HepG2 (cell line): ENCODE measurements around the gene NPPC. TPM values are rescaled to one million over a fixed set of nuclear protein-coding genes. Genes with fewer than 3 reads are reported as not detected.

ENCODE experiments used
- AKAP8 ChIP-seq: sonication (generic); formaldehyde crosslinking; IDR thresholded peaks from 2 replicates; pipeline ENCODE4 v1.5.1; 2020; ENCODE audit warnings: mild to moderate bottlenecking, missing genetic modification reagents
- ASH2L ChIP-seq: fragments of 300-600, 200-600 bp; sonication (generic); IDR thresholded peaks from 2 replicates; pipeline ENCODE4 v1.7.0; 2017; ENCODE audit warnings: low read depth, mild to moderate bottlenecking, moderate library complexity, mixed read lengths, low read length; ENCODE audit not compliant: insufficient read length
- CEBPB ChIP-seq: IDR thresholded peaks from 2 replicates; pipeline ENCODE4 v1.6.1; 2011; ENCODE audit warnings: low read depth, low read length, improper control_type of control experiment, borderline replicate concordance
- DPF2 ChIP-seq: sonication (generic); formaldehyde crosslinking; IDR thresholded peaks from 2 replicates; pipeline ENCODE4 v1.4.0; 2020; ENCODE audit warnings: mild to moderate bottlenecking, low read depth, missing genetic modification reagents, borderline replicate concordance
- HNRNPH1 ChIP-seq: fragments of 200-400 bp; formaldehyde crosslinking; optimal IDR thresholded peaks from 2 replicates; pipeline ENCODE3; 2017; ENCODE audit warnings: mild to moderate bottlenecking, low read depth, low read length
- KDM4B ChIP-seq: sonication (generic); formaldehyde crosslinking; IDR thresholded peaks from 2 replicates; pipeline ENCODE4 v1.4.0; 2020; ENCODE audit warnings: missing genetic modification reagents
- RCOR2 ChIP-seq: IDR thresholded peaks from 2 replicates; pipeline ENCODE4 v1.6.1; 2016; ENCODE audit warnings: missing biosample characterization, missing genetic modification reagents
- SIX4 ChIP-seq: sonication (generic); formaldehyde crosslinking; IDR thresholded peaks from 2 replicates; pipeline ENCODE4 v1.4.0; 2020; ENCODE audit warnings: missing genetic modification reagents
- ZBTB8A ChIP-seq: sonication (generic); formaldehyde crosslinking; IDR thresholded peaks from 2 replicates; pipeline ENCODE4 v1.4.0; 2020; ENCODE audit warnings: mild to moderate bottlenecking, low read depth, missing genetic modification reagents, borderline replicate concordance
- ZNF121 ChIP-seq: sonication (generic); formaldehyde crosslinking; IDR thresholded peaks from 2 replicates; pipeline ENCODE4 v1.5.0; 2020; ENCODE audit warnings: mild to moderate bottlenecking, missing genetic modification reagents
- ZNF256 ChIP-seq: sonication (generic); formaldehyde crosslinking; conservative IDR thresholded peaks from 2 replicates; pipeline ENCODE4 v1.4.0; 2020; ENCODE audit warnings: missing genetic modification reagents
- ZNF263 ChIP-seq: sonication (generic); formaldehyde crosslinking; IDR thresholded peaks from 2 replicates; pipeline ENCODE4 v1.4.0; 2020; ENCODE audit warnings: missing genetic modification reagents
- ZNF616 ChIP-seq: sonication (generic); formaldehyde crosslinking; IDR thresholded peaks from 2 replicates; pipeline ENCODE4 v1.5.0; 2020; ENCODE audit warnings: low read depth, mild to moderate bottlenecking, missing genetic modification reagents
- ZNF672 ChIP-seq: sonication (generic); formaldehyde crosslinking; IDR thresholded peaks from 2 replicates; pipeline ENCODE4 v1.8.1; 2022; ENCODE audit warnings: missing genetic modification reagents
- ZNF780A ChIP-seq: sonication (generic); formaldehyde crosslinking; IDR thresholded peaks from 2 replicates; pipeline ENCODE4 v1.8.0; 2022; ENCODE audit warnings: mild to moderate bottlenecking, missing genetic modification reagents, moderate library complexity
- ZNF790 ChIP-seq: sonication (generic); formaldehyde crosslinking; IDR thresholded peaks from 2 replicates; pipeline ENCODE4 v1.8.0; 2022; ENCODE audit warnings: missing genetic modification reagents, mild to moderate bottlenecking, borderline replicate concordance
- ZSCAN20 ChIP-seq: sonication (generic); formaldehyde crosslinking; IDR thresholded peaks from 2 replicates; pipeline ENCODE4 v1.4.0; 2020; ENCODE audit warnings: missing genetic modification reagents, mild to moderate bottlenecking, borderline replicate concordance
- polyA plus RNA-seq, 8 experiments: library from polyadenylated mRNA; depleted of rRNA in 3 of 8; stranded (reverse) in 7 of 8; unstranded in 1 of 8; fragments of >200 nt; fragmentation: Illumina TruSeq in 4 of 8; extraction: Trizol in 4 of 8; gene quantifications; 2 replicates each; pipeline versions ENCODE4 v1.2.1 to v1.2.3, GENCODE V29; 2011 to 2016; ENCODE audit warnings: low read depth in 4 of 8, missing spikeins in 1 of 8, mixed read lengths in 1 of 8; ENCODE audit not compliant: insufficient read depth in 1 of 8
- total RNA-seq, 5 experiments: library from RNA; depleted of rRNA; stranded (reverse); fragments of >200 nt; fragmentation: Illumina TruSeq; extraction: Trizol; gene quantifications; 2 replicates each; pipeline ENCODE4 v1.2.3, GENCODE V29; 2016; ENCODE audit warnings: low read depth in 1 of 5
- TF ChIP-seq, protein P1 (sequence below): sonication (generic); formaldehyde crosslinking; IDR thresholded peaks from 2 replicates; pipeline ENCODE4 v1.4.0; 2020; ENCODE audit warnings: mild to moderate bottlenecking, missing genetic modification reagents, borderline replicate concordance
- TF ChIP-seq, protein P2 (sequence below): sonication (generic); formaldehyde crosslinking; IDR thresholded peaks from 2 replicates; pipeline ENCODE4 v1.5.1; 2020; ENCODE audit warnings: missing genetic modification reagents, mild to moderate bottlenecking, borderline replicate concordance
- TF ChIP-seq, protein P3 (sequence below): sonication (generic); formaldehyde crosslinking; IDR thresholded peaks from 2 replicates; pipeline ENCODE4 v1.5.0; 2020; ENCODE audit warnings: missing genetic modification reagents
- TF ChIP-seq, protein P4 (sequence below): sonication (generic); formaldehyde crosslinking; IDR thresholded peaks from 2 replicates; pipeline ENCODE4 v1.8.1; 2023; ENCODE audit warnings: mild to moderate bottlenecking, missing genetic modification reagents, borderline replicate concordance
- TF ChIP-seq, protein P5 (sequence below): sonication (generic); formaldehyde crosslinking; IDR thresholded peaks from 2 replicates; pipeline ENCODE4 v1.4.0; 2020; ENCODE audit warnings: missing genetic modification reagents, mild to moderate bottlenecking, borderline replicate concordance
- TF ChIP-seq, protein P6 (sequence below): sonication (generic); formaldehyde crosslinking; conservative IDR thresholded peaks from 2 replicates; pipeline ENCODE4 v1.4.0; 2020; ENCODE audit warnings: missing genetic modification reagents

Gene NPPC
- total and polyA plus RNA-seq, 2 of the 13 experiments (the other 11 are each of a cell fraction or from before 2014, with no cell fraction given), result 0.11 TPM; not detected in 1

DNA sequence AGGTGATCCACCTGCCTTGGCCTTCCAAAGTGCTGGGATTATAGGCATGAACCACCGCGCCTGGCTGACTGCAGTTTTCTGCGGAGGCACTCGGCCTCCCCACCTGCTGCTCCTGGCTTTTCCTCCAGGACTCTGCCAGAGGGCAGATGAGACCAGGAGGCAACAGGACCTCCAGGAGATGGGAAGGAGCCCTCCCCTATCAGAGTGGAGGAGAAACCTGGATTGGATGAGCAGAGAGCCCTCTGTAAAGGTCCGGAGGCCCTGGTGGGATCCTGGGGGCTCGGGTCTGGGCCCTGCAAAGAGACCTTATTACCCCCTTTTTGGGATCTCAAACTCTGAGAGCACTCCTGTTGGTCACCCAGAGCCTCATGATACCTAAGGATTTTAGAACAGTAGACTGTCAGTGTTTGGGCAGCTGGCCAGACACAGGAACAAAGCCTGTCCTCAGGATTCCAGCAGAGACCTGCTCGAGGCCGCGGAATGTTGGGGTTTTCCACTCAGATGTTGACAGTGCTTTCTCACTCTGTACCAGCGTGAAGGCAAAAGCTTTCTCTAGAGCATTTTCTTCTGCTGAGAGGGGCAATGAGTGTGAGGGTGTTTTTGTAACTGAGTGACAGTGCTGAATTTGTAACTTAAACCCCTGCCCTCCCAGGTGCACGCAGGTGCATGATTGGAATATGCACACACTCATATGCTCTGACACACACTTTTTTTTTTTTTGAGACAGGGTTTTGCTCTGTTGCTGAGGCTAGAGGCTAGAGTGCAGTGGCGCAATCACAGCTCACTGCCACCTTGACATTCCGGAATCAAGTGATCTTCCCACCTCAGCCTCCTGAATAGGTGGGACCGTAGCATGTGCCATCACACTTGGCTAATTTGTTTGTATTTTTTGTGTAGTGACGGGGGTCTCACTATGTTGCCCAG lies 48.4 kb downstream of the NPPC start (continued):
- TF ChIP-seq ZNF256 (CRISPR knock-in tag) (no peak), CEBPB (peak; percentile 77; the same call in 1 of the 2 replicates), ZNF263 (CRISPR knock-in tag) (0 out of 2 replicates have a peak, but pooled peaks have one; percentile 29), RCOR2 (no peak), ZNF780A (CRISPR knock-in tag) (no peak), ZSCAN20 (CRISPR knock-in tag) (no peak), ZNF672 (CRISPR knock-in tag) (no peak), ZNF121 (0 out of 2 replicates have a peak, but pooled peaks have one; percentile 28), ZNF790 (CRISPR knock-in tag) (no peak), ZBTB8A (no peak), DPF2 (CRISPR knock-in tag) (no peak), HNRNPH1 (no peak), ASH2L (peak; percentile 18), KDM4B (CRISPR knock-in tag) (no peak), SIX4 (no peak), ZNF616 (no peak), AKAP8 (no peak)
- TF ChIP-seq, protein P1, sequence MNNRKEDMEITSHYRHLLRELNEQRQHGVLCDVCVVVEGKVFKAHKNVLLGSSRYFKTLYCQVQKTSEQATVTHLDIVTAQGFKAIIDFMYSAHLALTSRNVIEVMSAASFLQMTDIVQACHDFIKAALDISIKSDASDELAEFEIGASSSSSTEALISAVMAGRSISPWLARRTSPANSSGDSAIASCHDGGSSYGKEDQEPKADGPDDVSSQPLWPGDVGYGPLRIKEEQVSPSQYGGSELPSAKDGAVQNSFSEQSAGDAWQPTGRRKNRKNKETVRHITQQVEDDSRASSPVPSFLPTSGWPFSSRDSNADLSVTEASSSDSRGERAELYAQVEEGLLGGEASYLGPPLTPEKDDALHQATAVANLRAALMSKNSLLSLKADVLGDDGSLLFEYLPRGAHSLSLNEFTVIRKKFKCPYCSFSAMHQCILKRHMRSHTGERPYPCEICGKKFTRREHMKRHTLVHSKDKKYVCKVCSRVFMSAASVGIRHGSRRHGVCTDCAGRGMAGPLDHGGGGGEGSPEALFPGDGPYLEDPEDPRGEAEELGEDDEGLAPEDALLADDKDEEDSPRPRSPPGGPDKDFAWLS (CRISPR knock-in tag), result no peak
- TF ChIP-seq, protein P2, sequence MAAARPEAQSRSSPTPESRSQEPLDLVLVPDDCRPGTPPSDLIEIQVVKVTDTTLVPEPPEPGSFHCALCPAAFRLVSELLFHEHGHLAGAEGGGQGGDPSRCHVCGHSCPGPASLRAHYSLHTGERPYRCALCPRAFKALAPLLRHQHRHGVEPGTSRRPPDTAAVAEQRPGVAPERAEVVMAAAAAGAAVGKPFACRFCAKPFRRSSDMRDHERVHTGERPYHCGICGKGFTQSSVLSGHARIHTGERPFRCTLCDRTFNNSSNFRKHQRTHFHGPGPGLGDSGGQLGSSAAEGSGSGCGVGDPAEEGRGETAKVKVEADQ (CRISPR knock-in tag), result no peak
- TF ChIP-seq, protein P3, sequence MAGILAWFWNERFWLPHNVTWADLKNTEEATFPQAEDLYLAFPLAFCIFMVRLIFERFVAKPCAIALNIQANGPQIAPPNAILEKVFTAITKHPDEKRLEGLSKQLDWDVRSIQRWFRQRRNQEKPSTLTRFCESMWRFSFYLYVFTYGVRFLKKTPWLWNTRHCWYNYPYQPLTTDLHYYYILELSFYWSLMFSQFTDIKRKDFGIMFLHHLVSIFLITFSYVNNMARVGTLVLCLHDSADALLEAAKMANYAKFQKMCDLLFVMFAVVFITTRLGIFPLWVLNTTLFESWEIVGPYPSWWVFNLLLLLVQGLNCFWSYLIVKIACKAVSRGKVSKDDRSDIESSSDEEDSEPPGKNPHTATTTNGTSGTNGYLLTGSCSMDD (CRISPR knock-in tag), result no peak
- TF ChIP-seq, protein P4, sequence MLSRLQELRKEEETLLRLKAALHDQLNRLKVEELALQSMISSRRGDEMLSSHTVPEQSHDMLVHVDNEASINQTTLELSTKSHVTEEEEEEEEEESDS (CRISPR knock-in tag), result no peak
- TF ChIP-seq, protein P5, sequence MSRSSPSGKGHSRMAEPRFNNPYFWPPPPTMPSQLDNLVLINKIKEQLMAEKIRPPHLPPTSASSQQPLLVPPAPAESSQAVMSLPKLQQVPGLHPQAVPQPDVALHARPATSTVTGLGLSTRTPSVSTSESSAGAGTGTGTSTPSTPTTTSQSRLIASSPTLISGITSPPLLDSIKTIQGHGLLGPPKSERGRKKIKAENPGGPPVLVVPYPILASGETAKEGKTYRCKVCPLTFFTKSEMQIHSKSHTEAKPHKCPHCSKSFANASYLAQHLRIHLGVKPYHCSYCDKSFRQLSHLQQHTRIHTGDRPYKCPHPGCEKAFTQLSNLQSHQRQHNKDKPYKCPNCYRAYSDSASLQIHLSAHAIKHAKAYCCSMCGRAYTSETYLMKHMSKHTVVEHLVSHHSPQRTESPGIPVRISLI (CRISPR knock-in tag), result peak; percentile 85
- TF ChIP-seq, protein P6, sequence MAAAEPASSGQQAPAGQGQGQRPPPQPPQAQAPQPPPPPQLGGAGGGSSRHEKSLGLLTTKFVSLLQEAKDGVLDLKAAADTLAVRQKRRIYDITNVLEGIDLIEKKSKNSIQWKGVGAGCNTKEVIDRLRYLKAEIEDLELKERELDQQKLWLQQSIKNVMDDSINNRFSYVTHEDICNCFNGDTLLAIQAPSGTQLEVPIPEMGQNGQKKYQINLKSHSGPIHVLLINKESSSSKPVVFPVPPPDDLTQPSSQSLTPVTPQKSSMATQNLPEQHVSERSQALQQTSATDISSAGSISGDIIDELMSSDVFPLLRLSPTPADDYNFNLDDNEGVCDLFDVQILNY (CRISPR knock-in tag), result no peak
